Esophagus (tissue), 2 donors: ENCODE measurements around the gene TNPO3. TPM values are rescaled to one million over a fixed set of nuclear protein-coding genes. Genes with fewer than 3 reads are reported as not detected.
A peak's percentile ranks its signal among the peaks of the same experiment; 100 is the strongest.

ENCODE experiments used
- H3K27ac ChIP-seq, 2 donors: one replicate each; pipeline ENCODE4 v1.5.1; 2013; ENCODE audit warnings: low read depth in 2 of 2, mild to moderate bottlenecking in 2 of 2, inconsistent platforms in 1 of 2, low read length in 1 of 2, moderate library complexity in 1 of 2
- H3K27me3 ChIP-seq, 2 donors: one replicate each; pipeline ENCODE4 v1.6.1; 2013; ENCODE audit warnings: low read length in 2 of 2, control low read depth in 1 of 2, mild to moderate bottlenecking in 1 of 2; ENCODE audit not compliant: insufficient read depth in 2 of 2, control insufficient read depth in 1 of 2
- H3K36me3 ChIP-seq, 2 donors: one replicate each; pipeline ENCODE4 v1.6.1; 2013; ENCODE audit warnings: low read length in 1 of 2; ENCODE audit not compliant: control insufficient read depth in 2 of 2, insufficient read depth in 2 of 2
- H3K4me1 ChIP-seq, 2 donors: one replicate each; pipeline ENCODE4 v1.6.1; 2013; ENCODE audit warnings: low read length in 1 of 2; ENCODE audit not compliant: control insufficient read depth in 2 of 2, insufficient read depth in 2 of 2
- H3K4me3 ChIP-seq, 2 donors: one replicate each; pipeline ENCODE4 v1.5.1; 2013; ENCODE audit warnings: low read length in 2 of 2, mild to moderate bottlenecking in 2 of 2, low read depth in 1 of 2, moderate library complexity in 1 of 2
- H3K9me3 ChIP-seq, 2 donors: one replicate each; pipeline ENCODE4 v1.6.1; 2013; ENCODE audit warnings: mild to moderate bottlenecking in 2 of 2, low read depth in 1 of 2, low read length in 1 of 2, moderate library complexity in 1 of 2; ENCODE audit not compliant: control insufficient read depth in 2 of 2, insufficient read depth in 1 of 2
- WGBS, 2 donors: extraction: QIAGEN DNeasy Blood & Tissue Kit; methylation state at CpG; one replicate each; pipeline ENCODE4 v1.1.7; 2013; 5-methylcytosine and 5-hydroxymethylcytosine counted together
- polyA plus RNA-seq, 2 donors: library from polyadenylated mRNA; stranded (reverse); fragments of 200-250 nt; gene quantifications; one replicate each; pipeline ENCODE4 v1.2.3, GENCODE V29; 2013
- donor health status: healthy with polysubstance abuse.
- donor health status: Bipolar disorder and iron deficiency.

TNPO3 gene
- polyA plus RNA-seq, 2 donors = 11.6 to 19.9 TPM

GRCh38 chr7:128919881-128920799, 134.8 kb downstream of the TNPO3 start:
- Histone ChIP-seq H3K27me3 (peaks cover 0 to 3% of the 10 kb centered on the region in 2 donors), H3K4me3 (no peak overlapping the region), H3K4me1 (peaks cover 0 to 2% of the 10 kb centered on the region in 2 donors), H3K36me3 (no peaks in the 10 kb centered on the region), H3K9me3 (no peaks in the 10 kb centered on the region), H3K27ac (no peak overlapping the region)
- 64 to 68% methylated on average over 14 of the region's 14 CpGs for WGBS, 2 donors

GRCh38 chr7:128919241-128919640, 135.7 kb downstream of the TNPO3 start:
- H3K27ac ChIP-seq = no peak overlapping the region
- peaks cover 0 to 2% of the 10 kb centered on the region in 2 donors for H3K4me1 ChIP-seq
- no peak overlapping the region for H3K4me3 ChIP-seq
- peaks cover 0 to 6% of the 10 kb centered on the region in 2 donors for H3K27me3 ChIP-seq
- H3K36me3 ChIP-seq = no peaks in the 10 kb centered on the region
- H3K9me3 ChIP-seq = no peaks in the 10 kb centered on the region
- WGBS, 2 donors = 74 to 84% methylated on average over 6 of the region's 6 CpGs

- Histone ChIP-seq H3K9me3 (no peaks in the 10 kb centered on the region), H3K4me3 (no peak overlapping the region), H3K36me3 (no peaks in the 10 kb centered on the region), H3K27me3 (peaks cover 0 to 6% of the 10 kb centered on the region in 2 donors), H3K4me1 (peaks cover 0 to 2% of the 10 kb centered on the region in 2 donors), H3K27ac (no peak overlapping the region)
- 83 to 84% methylated on average over 8 of the region's 8 CpGs for WGBS, 2 donors
Measured at GRCh38 chr7:128918016-128918665, 136.8 kb downstream of the TNPO3 start.

- Histone ChIP-seq H3K4me3 (no peak overlapping the region), H3K36me3 (no peaks in the 10 kb centered on the region), H3K27me3 (peaks cover 0 to 3% of the 10 kb centered on the region in 2 donors), H3K27ac (no peak overlapping the region), H3K4me1 (peaks cover 0 to 2% of the 10 kb centered on the region in 2 donors), H3K9me3 (no peaks in the 10 kb centered on the region)
- WGBS, 2 donors = 87 to 91% methylated on average over 2 of the region's 2 CpGs
Measured at GRCh38 chr7:128917122-128917521, 137.8 kb downstream of the TNPO3 start.

GRCh38 chr7:128916643-128916915, 138.3 kb downstream of the TNPO3 start:
- Histone ChIP-seq H3K36me3 (no peaks in the 10 kb centered on the region), H3K27ac (no peak overlapping the region), H3K4me3 (no peak overlapping the region), H3K4me1 (peaks cover 2% of the 10 kb centered on the region in 2 donors), H3K9me3 (no peaks in the 10 kb centered on the region), H3K27me3 (peaks cover 0 to 3% of the 10 kb centered on the region in 2 donors)
- 92 to 95% methylated on average over 7 of the region's 7 CpGs for WGBS, 2 donors

- Histone ChIP-seq H3K4me3 (peak overlapping the region in 1 of 2 donors; percentile 43), H3K27ac (no peak overlapping the region), H3K4me1 (peaks cover 0 to 2% of the 10 kb centered on the region in 2 donors), H3K36me3 (no peaks in the 10 kb centered on the region), H3K9me3 (no peaks in the 10 kb centered on the region), H3K27me3 (peaks cover 0 to 3% of the 10 kb centered on the region in 2 donors)
- 27 to 45% methylated on average over 66 to 69 of the region's 69 CpGs for WGBS, 2 donors
Measured at GRCh38 chr7:128915841-128916642, 138.9 kb downstream of the TNPO3 start.

GRCh38 chr7:128915271-128915819, 139.6 kb downstream of the TNPO3 start:
- peaks cover 0 to 3% of the 10 kb centered on the region in 2 donors for H3K27me3 ChIP-seq
- peaks cover 3% of the 10 kb centered on the region in 2 donors for H3K4me1 ChIP-seq
- no peaks in the 10 kb centered on the region for H3K36me3 ChIP-seq
- H3K9me3 ChIP-seq = no peaks in the 10 kb centered on the region
- H3K27ac ChIP-seq = no peak overlapping the region
- 5 to 6% methylated on average over 23 to 34 of the region's 34 CpGs for WGBS, 2 donors
- H3K4me3 ChIP-seq = peak overlapping the region in 1 of 2 donors; percentile 43

- no peak overlapping the region for H3K4me3 ChIP-seq
- H3K4me1 ChIP-seq = peaks cover 7 to 9% of the 10 kb centered on the region in 2 donors
- no peaks in the 10 kb centered on the region for H3K36me3 ChIP-seq
- H3K27ac ChIP-seq = no peak overlapping the region
- WGBS, 2 donors = 41 to 54% methylated on average over 11 of the region's 11 CpGs
- peaks cover 0 to 3% of the 10 kb centered on the region in 2 donors for H3K27me3 ChIP-seq
- no peaks in the 10 kb centered on the region for H3K9me3 ChIP-seq
Measured at GRCh38 chr7:128914566-128915151, 140.3 kb downstream of the TNPO3 start.
